Measurements from ENCODE around the gene ARMH4. TPM values are rescaled to one million over a fixed set of nuclear protein-coding genes. Genes with fewer than 3 reads are reported as not detected.

The ARMH4 gene
- total and polyA plus RNA-seq, 4 donors: 0.38 to 3.2 (median 0.54) TPM

GRCh38 chr14:57987596-57988300, 164.3 kb downstream of the ARMH4 start:
- Histone ChIP-seq H3K9me3 (ENCODE audit: control insufficient read depth in 4 of 4, low read length in 3 of 4) (no peaks in the 10 kb centered on the region), H3K4me1 (ENCODE audit: control insufficient read depth in 4 of 4, insufficient read depth in 4 of 4, low read length in 3 of 4) (no peaks in the 10 kb centered on the region), H3K9ac (ENCODE audit: low read depth in 1 of 2, low read length in 2 of 2) (no peak overlapping the region), H3K27ac (ENCODE audit: low read depth in 1 of 2, low read length in 2 of 2) (no peak overlapping the region), H3K27me3 (ENCODE audit: control insufficient read depth in 4 of 4, insufficient read depth in 4 of 4, low read length in 3 of 4) (peaks cover 0 to 9% (median 0%) of the 10 kb centered on the region in 4 donors), H3K36me3 (ENCODE audit: control insufficient read depth in 4 of 4, insufficient read depth in 3 of 4, low read depth in 1 of 4, low read length in 3 of 4) (no peaks in the 10 kb centered on the region), H3K4me3 (ENCODE audit: low read depth in 1 of 3, low read length in 3 of 3) (no peak overlapping the region)
- WGBS: 72% methylated on average over 6 of the region's 6 CpGs
- TF ChIP-seq, protein P1, sequence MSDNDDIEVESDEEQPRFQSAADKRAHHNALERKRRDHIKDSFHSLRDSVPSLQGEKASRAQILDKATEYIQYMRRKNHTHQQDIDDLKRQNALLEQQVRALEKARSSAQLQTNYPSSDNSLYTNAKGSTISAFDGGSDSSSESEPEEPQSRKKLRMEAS (IDR thresholded peaks at IDR 0.05): no peak
- TF ChIP-seq CTCF (IDR thresholded peaks at IDR 0.05; ENCODE audit: low read depth, low read length, missing input control) (no peak), EGR1 (IDR thresholded peaks at IDR 0.05; ENCODE audit: low read depth in 2 of 2) (no peak), SP1 (IDR thresholded peaks at IDR 0.05) (no peak), TAF1 (conservative IDR thresholded peaks at IDR 0.05) (no peak), HNF4G (IDR thresholded peaks at IDR 0.05) (no peak), JUND (IDR thresholded peaks at IDR 0.05) (no peak), GABPA (IDR thresholded peaks at IDR 0.05 in 1 of 2, conservative IDR thresholded peaks at IDR 0.05 in 1 of 2) (no peak), YY1 (IDR thresholded peaks at IDR 0.05) (no peak), ZBTB33 (IDR thresholded peaks at IDR 0.05) (no peak), FOXA1 (IDR thresholded peaks at IDR 0.05) (no peak), FOXA2 (IDR thresholded peaks at IDR 0.05) (no peak), NR2F2 (IDR thresholded peaks at IDR 0.05) (no peak), REST (IDR thresholded peaks at IDR 0.05) (no peak), HNF4A (conservative IDR thresholded peaks at IDR 0.05) (no peak), ATF3 (IDR thresholded peaks at IDR 0.05) (no peak), RXRA (IDR thresholded peaks at IDR 0.05) (no peak), RAD21 (IDR thresholded peaks at IDR 0.05) (no peak)
- no peak for DNase-seq (ENCODE audit: low spot score)

Data from liver (tissue), 9 donors.